ENCODE measurements around the gene TTLL10. TPM values are rescaled to one million over a fixed set of nuclear protein-coding genes. Genes with fewer than 3 reads are reported as not detected.

The TTLL10 gene
- total and polyA plus RNA-seq, 2 of the 4 experiments (the other 2 are of a cell fraction), result not detected

DNA sequence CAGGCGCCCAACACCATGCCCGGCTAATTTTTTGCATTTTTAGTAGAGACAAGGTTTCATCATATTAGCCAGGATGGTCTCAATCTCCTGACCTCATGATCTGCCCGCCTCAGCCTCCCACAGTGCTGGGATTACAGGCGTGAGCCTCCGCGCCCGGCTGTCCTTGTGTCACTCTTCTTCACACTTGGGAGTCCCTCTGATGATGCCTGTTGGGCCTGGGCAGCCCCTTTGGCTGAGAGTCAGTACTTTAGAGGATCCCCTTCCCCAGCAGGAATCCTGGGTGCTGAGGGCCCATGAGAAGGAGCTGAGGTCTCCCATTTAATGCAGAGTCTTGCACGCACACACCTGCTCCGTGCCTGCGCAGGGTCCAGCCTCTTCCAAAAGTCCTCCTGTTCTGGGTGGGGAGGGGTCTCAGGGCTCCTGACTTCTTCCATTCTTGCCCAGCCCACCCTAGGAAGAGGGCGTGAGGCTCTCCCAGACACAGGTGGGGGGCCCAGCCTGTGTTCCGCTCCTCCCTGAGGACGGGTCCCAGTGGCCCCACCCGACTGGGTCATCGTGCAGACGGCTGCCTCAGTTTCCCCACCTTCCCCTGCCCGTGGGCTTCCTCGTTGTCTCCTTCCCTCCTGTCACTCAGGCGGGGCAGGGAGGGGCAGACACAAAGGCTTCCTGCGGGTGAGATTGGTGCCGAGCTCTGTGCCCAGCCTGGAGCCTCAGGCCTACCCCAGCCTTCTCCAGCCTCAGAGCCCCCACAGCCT, 3.9 kb downstream of the TTLL10 start:
- no peaks in the 10 kb centered on the region for H3K4me1 ChIP-seq (ENCODE audit: control insufficient read depth, insufficient read depth, low read length)
- no peak overlapping the region for H3K27ac ChIP-seq (ENCODE audit: insufficient read depth, low read length)
- CTCF ChIA-PET, result no interaction called here
- no peak overlapping the region for H3K4me3 ChIP-seq (ENCODE audit: insufficient read depth, low read depth, low read length)
- H3K56ac ChIP-seq (ENCODE audit: extremely low read depth, insufficient read depth, low read length), result no peak overlapping the region
- no peak overlapping the region for H2AFZ ChIP-seq (replicated peaks; ENCODE audit: low read length, poor library complexity)
- H2AK5ac ChIP-seq (ENCODE audit: low read depth, low read length), result no peak overlapping the region
- no peaks in the 10 kb centered on the region; the same call in 1 of the 2 replicates for H4K20me1 ChIP-seq (ENCODE audit: insufficient read depth, low read length)
- no peak overlapping the region for H3K4me2 ChIP-seq (ENCODE audit: low read depth, low read length)
- peaks cover 6% of the 10 kb centered on the region for H3K9me3 ChIP-seq (ENCODE audit: control insufficient read depth, insufficient read depth, low read length)
- H3K14ac ChIP-seq (replicated peaks; ENCODE audit: low read depth, low read length), result no peak overlapping the region
- WGBS, 2 experiments (ENCODE audit: extremely low coverage in 2 of 2, insufficient read length in 1 of 2), result 83% methylated on average over 6 of the region's 21 CpGs; no CpG with 5 or more reads in 1 of the 2 experiments
- no peak overlapping the region for H4K8ac ChIP-seq (ENCODE audit: low read depth in 2 of 2, low read length in 2 of 2)
- no peak overlapping the region for H2BK120ac ChIP-seq (ENCODE audit: low read depth, low read length)
- dilution Hi-C loops (cut with HindIII; ENCODE audit: low sequenced_read_pairs, unreplicated experiment) (no loop called here), intact Hi-C loops (cut with micrococcal nuclease) (no loop called here), in situ Hi-C loops (cut with MboI; ENCODE audit: low sequenced_read_pairs) (no loop called here)
- no peak overlapping the region for H2BK5ac ChIP-seq (ENCODE audit: low read depth, low read length, poor library complexity, severe bottlenecking)
- no peak overlapping the region for H2BK20ac ChIP-seq (ENCODE audit: low read depth, low read length)
- ATAC-seq (ENCODE audit: low read depth) (no peak), DNase-seq (no peak)
- no peaks in the 10 kb centered on the region for H3K36me3 ChIP-seq (ENCODE audit: control insufficient read depth, insufficient read depth, low read length)
- H3K27me3 ChIP-seq (ENCODE audit: control insufficient read depth, insufficient read depth, low read length), result peaks cover 45% of the 10 kb centered on the region
- no peak overlapping the region for H4K5ac ChIP-seq (ENCODE audit: low read depth, low read length)
- BruUV-seq (replicated peaks), result no TSS peak
- H3K9me1 ChIP-seq (ENCODE audit: insufficient read depth, low read length), result no peaks in the 10 kb centered on the region
- H3K9ac ChIP-seq (ENCODE audit: low read depth, low read length), result no peak overlapping the region
- H2AK9ac ChIP-seq (replicated peaks; ENCODE audit: low read depth, low read length, poor library complexity), result no peak overlapping the region
- H4K91ac ChIP-seq (ENCODE audit: insufficient read depth, low read depth, low read length), result no peak overlapping the region
- no peak overlapping the region for H3K4ac ChIP-seq (ENCODE audit: low read depth, low read length)
- TF ChIP-seq CHD1 (IDR thresholded peaks at IDR 0.05; ENCODE audit: low read depth, low read length) (no peak), MAFK (IDR thresholded peaks at IDR 0.05; ENCODE audit: low read depth, low read length) (no peak), RFX5 (IDR thresholded peaks at IDR 0.05; ENCODE audit: low read depth, low read length) (no peak), FOS (IDR thresholded peaks at IDR 0.05; ENCODE audit: low read depth, low read length) (no peak), MXI1 (IDR thresholded peaks at IDR 0.05; ENCODE audit: borderline replicate concordance, low read depth, low read length) (no peak), BHLHE40 (IDR thresholded peaks at IDR 0.05; ENCODE audit: low read depth, low read length) (no peak), RCOR1 (IDR thresholded peaks at IDR 0.05; ENCODE audit: insufficient replicate concordance, low read length) (no peak), POLR2A (IDR thresholded peaks at IDR 0.05; ENCODE audit: low read depth, low read length) (no peak), RAD21 (IDR thresholded peaks at IDR 0.05; ENCODE audit: low read length) (no peak), NFE2L2 (IDR thresholded peaks at IDR 0.05; ENCODE audit: low read depth, low read length) (no peak), SMC3 (IDR thresholded peaks at IDR 0.05; ENCODE audit: low read depth, low read length) (no peak), CEBPB (IDR thresholded peaks at IDR 0.05; ENCODE audit: low read depth, low read length) (no peak), MAZ (IDR thresholded peaks at IDR 0.05; ENCODE audit: borderline replicate concordance, low read depth, low read length) (no peak)
- TF ChIP-seq, protein P1, sequence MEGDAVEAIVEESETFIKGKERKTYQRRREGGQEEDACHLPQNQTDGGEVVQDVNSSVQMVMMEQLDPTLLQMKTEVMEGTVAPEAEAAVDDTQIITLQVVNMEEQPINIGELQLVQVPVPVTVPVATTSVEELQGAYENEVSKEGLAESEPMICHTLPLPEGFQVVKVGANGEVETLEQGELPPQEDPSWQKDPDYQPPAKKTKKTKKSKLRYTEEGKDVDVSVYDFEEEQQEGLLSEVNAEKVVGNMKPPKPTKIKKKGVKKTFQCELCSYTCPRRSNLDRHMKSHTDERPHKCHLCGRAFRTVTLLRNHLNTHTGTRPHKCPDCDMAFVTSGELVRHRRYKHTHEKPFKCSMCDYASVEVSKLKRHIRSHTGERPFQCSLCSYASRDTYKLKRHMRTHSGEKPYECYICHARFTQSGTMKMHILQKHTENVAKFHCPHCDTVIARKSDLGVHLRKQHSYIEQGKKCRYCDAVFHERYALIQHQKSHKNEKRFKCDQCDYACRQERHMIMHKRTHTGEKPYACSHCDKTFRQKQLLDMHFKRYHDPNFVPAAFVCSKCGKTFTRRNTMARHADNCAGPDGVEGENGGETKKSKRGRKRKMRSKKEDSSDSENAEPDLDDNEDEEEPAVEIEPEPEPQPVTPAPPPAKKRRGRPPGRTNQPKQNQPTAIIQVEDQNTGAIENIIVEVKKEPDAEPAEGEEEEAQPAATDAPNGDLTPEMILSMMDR (conservative IDR thresholded peaks at IDR 0.05; ENCODE audit: low read depth, low read length), result no peak
- TF ChIP-seq, protein P2, sequence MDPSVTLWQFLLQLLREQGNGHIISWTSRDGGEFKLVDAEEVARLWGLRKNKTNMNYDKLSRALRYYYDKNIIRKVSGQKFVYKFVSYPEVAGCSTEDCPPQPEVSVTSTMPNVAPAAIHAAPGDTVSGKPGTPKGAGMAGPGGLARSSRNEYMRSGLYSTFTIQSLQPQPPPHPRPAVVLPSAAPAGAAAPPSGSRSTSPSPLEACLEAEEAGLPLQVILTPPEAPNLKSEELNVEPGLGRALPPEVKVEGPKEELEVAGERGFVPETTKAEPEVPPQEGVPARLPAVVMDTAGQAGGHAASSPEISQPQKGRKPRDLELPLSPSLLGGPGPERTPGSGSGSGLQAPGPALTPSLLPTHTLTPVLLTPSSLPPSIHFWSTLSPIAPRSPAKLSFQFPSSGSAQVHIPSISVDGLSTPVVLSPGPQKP (IDR thresholded peaks at IDR 0.05; ENCODE audit: borderline replicate concordance, low read depth, low read length), result no peak
- TF ChIP-seq, protein P3, sequence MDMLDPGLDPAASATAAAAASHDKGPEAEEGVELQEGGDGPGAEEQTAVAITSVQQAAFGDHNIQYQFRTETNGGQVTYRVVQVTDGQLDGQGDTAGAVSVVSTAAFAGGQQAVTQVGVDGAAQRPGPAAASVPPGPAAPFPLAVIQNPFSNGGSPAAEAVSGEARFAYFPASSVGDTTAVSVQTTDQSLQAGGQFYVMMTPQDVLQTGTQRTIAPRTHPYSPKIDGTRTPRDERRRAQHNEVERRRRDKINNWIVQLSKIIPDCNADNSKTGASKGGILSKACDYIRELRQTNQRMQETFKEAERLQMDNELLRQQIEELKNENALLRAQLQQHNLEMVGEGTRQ (IDR thresholded peaks at IDR 0.05; ENCODE audit: low read depth, low read length), result no peak
- POLR2A ChIA-PET (ENCODE audit: unreplicated experiment), result no interaction called here
- no peak overlapping the region for H3K18ac ChIP-seq (ENCODE audit: low read depth, low read length)
- no peaks in the 10 kb centered on the region for H3K79me1 ChIP-seq (ENCODE audit: low read depth in 1 of 2, low read length in 2 of 2)
- no peak overlapping the region for H3K23ac ChIP-seq (ENCODE audit: low read depth, low read length)
- no peak overlapping the region for H2BK15ac ChIP-seq (ENCODE audit: low read depth, low read length)
